ENCODE results near the gene VARS2. TPM values are rescaled to one million over a fixed set of nuclear protein-coding genes. Genes with fewer than 3 reads are reported as not detected.
"Not testable (repeated sequence)": the region's sequence is repeated elsewhere in the genome, so short reads cannot be mapped to it uniquely, and the experiment has no call there.

Gene VARS2
- total RNA-seq, 2 donors from 2014 or later, result 16.6 to 29.7 TPM

GRCh38 chr6:30922447-30922852, 8.4 kb downstream of the VARS2 start:
- peaks cover 0 to 22% of the 10 kb centered on the region in 2 donors for H3K36me3 ChIP-seq (replicated peaks in 1 of 2; ENCODE audit: insufficient read depth in 1 of 2, low read depth in 2 of 2)
- no peak for TF ChIP-seq POLR2A (IDR thresholded peaks at IDR 0.05)
- TF ChIP-seq, protein P1, sequence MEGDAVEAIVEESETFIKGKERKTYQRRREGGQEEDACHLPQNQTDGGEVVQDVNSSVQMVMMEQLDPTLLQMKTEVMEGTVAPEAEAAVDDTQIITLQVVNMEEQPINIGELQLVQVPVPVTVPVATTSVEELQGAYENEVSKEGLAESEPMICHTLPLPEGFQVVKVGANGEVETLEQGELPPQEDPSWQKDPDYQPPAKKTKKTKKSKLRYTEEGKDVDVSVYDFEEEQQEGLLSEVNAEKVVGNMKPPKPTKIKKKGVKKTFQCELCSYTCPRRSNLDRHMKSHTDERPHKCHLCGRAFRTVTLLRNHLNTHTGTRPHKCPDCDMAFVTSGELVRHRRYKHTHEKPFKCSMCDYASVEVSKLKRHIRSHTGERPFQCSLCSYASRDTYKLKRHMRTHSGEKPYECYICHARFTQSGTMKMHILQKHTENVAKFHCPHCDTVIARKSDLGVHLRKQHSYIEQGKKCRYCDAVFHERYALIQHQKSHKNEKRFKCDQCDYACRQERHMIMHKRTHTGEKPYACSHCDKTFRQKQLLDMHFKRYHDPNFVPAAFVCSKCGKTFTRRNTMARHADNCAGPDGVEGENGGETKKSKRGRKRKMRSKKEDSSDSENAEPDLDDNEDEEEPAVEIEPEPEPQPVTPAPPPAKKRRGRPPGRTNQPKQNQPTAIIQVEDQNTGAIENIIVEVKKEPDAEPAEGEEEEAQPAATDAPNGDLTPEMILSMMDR (IDR thresholded peaks at IDR 0.05), result no peak
- H3K4me1 ChIP-seq, result peaks cover 16% of the 10 kb centered on the region
- no peak for DNase-seq
- intact Hi-C loops (cut with DNase I), result loop anchor here (10.0 kb wide), 1 partner anchor 132 kb away; no protein-coding TSS in a partner anchor
- no peaks in the 10 kb centered on the region for H3K27me3 ChIP-seq
- H3K9me3 ChIP-seq, result no peaks in the 10 kb centered on the region
- no peak for ATAC-seq
- H3K27ac ChIP-seq, result no peak overlapping the region
- WGBS, 2 donors, result 82 to 94% methylated on average over 5 to 7 of the region's 7 CpGs
- no peak overlapping the region for H3K4me3 ChIP-seq

GRCh38 chr6:30924040-30924627, 10.1 kb downstream of the VARS2 start:
- Histone ChIP-seq H3K36me3 (replicated peaks in 1 of 2; ENCODE audit: insufficient read depth in 1 of 2, low read depth in 2 of 2) (peaks cover 0 to 22% of the 10 kb centered on the region in 2 donors), H3K4me1 (peaks cover 16% of the 10 kb centered on the region)
- H3K27ac ChIP-seq, H3K27me3 ChIP-seq, DNase-seq, ATAC-seq, H3K9me3 ChIP-seq, H3K4me3 ChIP-seq: not testable (repeated sequence)
- intact Hi-C loops (cut with DNase I), result loop anchor here (10.0 kb wide), 1 partner anchor 131 kb away; no protein-coding TSS in a partner anchor
- 91 to 94% methylated on average over 6 to 9 of the region's 9 CpGs for WGBS, 2 donors

GRCh38 chr6:30926644-30927043, 12.6 kb downstream of the VARS2 start:
- TF ChIP-seq, protein P1 (IDR thresholded peaks at IDR 0.05), result no peak
- peak in 2 of 3 donors; percentile 24 to 36 for TF ChIP-seq POLR2A (IDR thresholded peaks at IDR 0.05)
- no peaks in the 10 kb centered on the region for H3K27me3 ChIP-seq
- intact Hi-C loops (cut with DNase I), result loop anchor here (10.0 kb wide), 1 partner anchor 128 kb away; no protein-coding TSS in a partner anchor
- no peaks in the 10 kb centered on the region for H3K9me3 ChIP-seq
- DNase-seq (peak; percentile 55 to 85 (median 72)), ATAC-seq (peak; percentile 93)
- H3K4me3 ChIP-seq, result no peak overlapping the region
- WGBS, 2 donors, result 77 to 90% methylated on average over 3 to 4 of the region's 4 CpGs
- peaks cover 0 to 12% of the 10 kb centered on the region in 2 donors for H3K36me3 ChIP-seq (replicated peaks in 1 of 2; ENCODE audit: insufficient read depth in 1 of 2, low read depth in 2 of 2)
- peak overlapping the region; percentile 28 to 78 (median 60) for H3K27ac ChIP-seq
- H3K4me1 ChIP-seq, result peaks cover 23% of the 10 kb centered on the region

DNA sequence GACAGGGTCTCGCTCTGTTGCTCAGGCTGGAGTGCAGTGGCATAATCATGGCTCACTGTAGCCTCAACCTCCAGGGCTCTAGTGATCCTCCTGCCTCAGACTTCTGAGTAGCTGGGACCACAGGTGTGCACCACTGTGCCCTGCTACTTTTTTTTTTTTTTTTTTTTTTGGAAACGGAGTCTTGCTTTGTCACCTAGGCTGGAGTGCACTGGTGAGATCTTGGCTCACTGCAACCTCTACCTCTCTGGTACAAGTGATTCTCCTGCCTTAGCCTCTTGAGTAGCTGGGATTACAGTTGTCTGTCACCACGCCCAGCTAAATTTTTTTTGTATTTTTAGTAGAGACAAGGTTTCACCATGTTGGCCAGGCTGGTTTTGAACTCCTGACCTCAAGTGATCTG, 13.0 kb downstream of the VARS2 start:
- not testable (repeated sequence) for DNase-seq; H3K4me3 ChIP-seq; ATAC-seq; H3K36me3 ChIP-seq (replicated peaks in 1 of 2; ENCODE audit: insufficient read depth in 1 of 2, low read depth in 2 of 2); H3K27me3 ChIP-seq; H3K9me3 ChIP-seq
- Histone ChIP-seq H3K4me1 (peaks cover 27% of the 10 kb centered on the region), H3K27ac (peak overlapping the region; percentile 28 to 78 (median 51))
- WGBS, 2 donors, result 90 to 100% methylated on average over 3 of the region's 3 CpGs
- intact Hi-C loops (cut with DNase I), result loop anchor here (10.0 kb wide), 1 partner anchor 128 kb away; no protein-coding TSS in a partner anchor

GRCh38 chr6:30928677-30929076, 14.6 kb downstream of the VARS2 start:
- peaks cover 0 to 3% of the 10 kb centered on the region in 2 donors for H3K36me3 ChIP-seq (replicated peaks in 1 of 2; ENCODE audit: insufficient read depth in 1 of 2, low read depth in 2 of 2)
- intact Hi-C loops (cut with DNase I), result loop anchor here (10.0 kb wide), 1 partner anchor 126 kb away; no protein-coding TSS in a partner anchor
- H3K4me3 ChIP-seq, result no peak overlapping the region
- ATAC-seq (no peak), DNase-seq (no peak)
- H3K27me3 ChIP-seq, result no peaks in the 10 kb centered on the region
- no peaks in the 10 kb centered on the region for H3K9me3 ChIP-seq
- TF ChIP-seq, protein P1 (IDR thresholded peaks at IDR 0.05), result no peak
- no peak for TF ChIP-seq POLR2A (IDR thresholded peaks at IDR 0.05)
- peaks cover 38% of the 10 kb centered on the region for H3K4me1 ChIP-seq
- 94 to 100% methylated on average over 3 of the region's 3 CpGs for WGBS, 2 donors
- H3K27ac ChIP-seq, result no peak overlapping the region
